Fibroblast of the aortic adventitia (primary cell): ENCODE data around the gene ARHGEF25. TPM values are rescaled to one million over a fixed set of nuclear protein-coding genes. Genes with fewer than 3 reads are reported as not detected.
A peak's percentile ranks its signal among the peaks of the same experiment; 100 is the strongest.
"Not testable (repeated sequence)": the region's sequence is repeated elsewhere in the genome, so short reads cannot be mapped to it uniquely, and the experiment has no call there.

ENCODE experiments used
- DNase-seq: peaks from one replicate; pipeline ENCODE4 v3.0.0-alpha.2; 2010; ENCODE audit warnings: low read depth
- H3K4me3 ChIP-seq: 2 replicates; pipeline ENCODE4 v1.5.1; 2011; ENCODE audit warnings: low read depth, mild to moderate bottlenecking, control low read depth, low read length, moderate library complexity
- total RNA-seq: library from RNA; depleted of rRNA; stranded (reverse); fragments of >200 nt; gene quantifications from 2 replicates; pipeline ENCODE4 v1.2.3, GENCODE V29; 2012; ENCODE audit warnings: low replicate concordance
- TF ChIP-seq, protein P1 (sequence below): IDR thresholded peaks from 2 replicates; pipeline ENCODE4 v1.5.1; 2011; ENCODE audit warnings: mild to moderate bottlenecking, low read length, control low read depth, inconsistent platforms; ENCODE audit not compliant: insufficient read depth

The ARHGEF25 gene
- total RNA-seq, 1 donor = 18.3 TPM

DNA sequence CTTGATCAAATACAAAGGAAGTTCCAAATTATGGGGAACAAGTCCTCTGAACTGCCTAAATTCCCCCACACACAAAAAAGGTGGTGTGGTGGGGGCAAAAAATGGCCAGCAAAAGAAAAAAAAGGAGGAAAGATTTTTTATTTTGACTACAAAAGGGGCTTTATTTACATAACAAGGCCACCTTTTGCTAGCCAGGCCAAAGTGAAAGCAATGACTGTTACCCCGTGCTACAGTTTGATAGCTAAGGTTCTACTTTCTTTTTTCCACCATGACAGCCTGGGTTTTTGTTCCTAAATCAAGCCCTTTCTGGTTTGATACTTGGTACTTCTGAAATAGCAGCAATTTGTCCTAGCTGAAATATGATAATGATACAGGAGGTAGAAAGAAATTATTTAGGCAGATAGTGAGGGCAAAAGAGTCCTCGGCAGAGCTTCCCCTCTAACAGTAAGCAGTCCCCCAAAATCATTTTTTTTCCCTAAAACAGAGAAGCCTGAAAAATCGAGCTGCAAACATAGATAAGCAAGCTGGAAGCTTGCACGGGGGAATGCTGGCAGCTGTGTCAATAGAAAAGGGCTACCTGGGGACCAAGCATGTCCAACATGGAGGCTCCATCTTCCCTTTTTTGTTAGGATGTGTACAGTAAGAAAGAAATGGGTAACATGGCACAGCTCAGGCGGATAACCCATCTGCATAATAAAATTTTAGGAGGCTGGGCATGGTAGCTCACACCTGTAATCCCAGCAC, 30.6 kb downstream of the ARHGEF25 start:
- H3K4me3 ChIP-seq = no peak overlapping the region
- DNase-seq = no peak
- TF ChIP-seq, protein P1, sequence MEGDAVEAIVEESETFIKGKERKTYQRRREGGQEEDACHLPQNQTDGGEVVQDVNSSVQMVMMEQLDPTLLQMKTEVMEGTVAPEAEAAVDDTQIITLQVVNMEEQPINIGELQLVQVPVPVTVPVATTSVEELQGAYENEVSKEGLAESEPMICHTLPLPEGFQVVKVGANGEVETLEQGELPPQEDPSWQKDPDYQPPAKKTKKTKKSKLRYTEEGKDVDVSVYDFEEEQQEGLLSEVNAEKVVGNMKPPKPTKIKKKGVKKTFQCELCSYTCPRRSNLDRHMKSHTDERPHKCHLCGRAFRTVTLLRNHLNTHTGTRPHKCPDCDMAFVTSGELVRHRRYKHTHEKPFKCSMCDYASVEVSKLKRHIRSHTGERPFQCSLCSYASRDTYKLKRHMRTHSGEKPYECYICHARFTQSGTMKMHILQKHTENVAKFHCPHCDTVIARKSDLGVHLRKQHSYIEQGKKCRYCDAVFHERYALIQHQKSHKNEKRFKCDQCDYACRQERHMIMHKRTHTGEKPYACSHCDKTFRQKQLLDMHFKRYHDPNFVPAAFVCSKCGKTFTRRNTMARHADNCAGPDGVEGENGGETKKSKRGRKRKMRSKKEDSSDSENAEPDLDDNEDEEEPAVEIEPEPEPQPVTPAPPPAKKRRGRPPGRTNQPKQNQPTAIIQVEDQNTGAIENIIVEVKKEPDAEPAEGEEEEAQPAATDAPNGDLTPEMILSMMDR = no peak

DNA sequence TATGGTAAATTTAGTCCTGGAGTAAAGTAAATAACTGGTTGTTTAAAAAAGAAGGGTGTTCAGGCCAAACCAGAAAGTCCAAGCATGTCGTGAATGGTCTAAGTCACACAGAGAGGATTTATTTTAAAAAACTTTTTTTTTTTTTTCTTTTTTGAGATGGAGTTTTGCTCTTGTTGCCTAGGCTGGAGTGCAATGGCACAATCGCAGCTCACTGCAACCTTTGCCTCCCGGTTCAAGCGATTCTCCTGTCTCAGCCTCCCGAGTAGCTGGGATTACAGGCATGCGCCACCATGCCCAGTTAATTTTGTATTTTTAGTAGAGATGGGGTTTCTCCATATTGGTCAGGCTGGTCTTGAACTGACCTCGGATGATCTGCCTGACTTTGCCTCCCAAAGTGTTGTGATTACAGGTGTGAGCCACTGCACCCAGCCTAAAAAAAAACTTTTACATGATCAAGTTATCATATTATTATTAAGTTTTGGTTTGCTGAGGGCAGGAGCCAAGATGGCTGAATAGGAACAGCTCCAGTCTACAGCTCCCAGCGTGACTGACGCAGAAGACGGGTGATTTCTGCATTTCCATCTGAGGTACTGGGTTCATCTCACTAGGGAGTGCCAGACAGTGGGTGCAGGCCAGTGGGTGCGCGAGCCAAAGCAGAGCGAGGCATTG, 34.9 kb downstream of the ARHGEF25 start:
- not testable (repeated sequence) for DNase-seq, H3K4me3 ChIP-seq

DNA sequence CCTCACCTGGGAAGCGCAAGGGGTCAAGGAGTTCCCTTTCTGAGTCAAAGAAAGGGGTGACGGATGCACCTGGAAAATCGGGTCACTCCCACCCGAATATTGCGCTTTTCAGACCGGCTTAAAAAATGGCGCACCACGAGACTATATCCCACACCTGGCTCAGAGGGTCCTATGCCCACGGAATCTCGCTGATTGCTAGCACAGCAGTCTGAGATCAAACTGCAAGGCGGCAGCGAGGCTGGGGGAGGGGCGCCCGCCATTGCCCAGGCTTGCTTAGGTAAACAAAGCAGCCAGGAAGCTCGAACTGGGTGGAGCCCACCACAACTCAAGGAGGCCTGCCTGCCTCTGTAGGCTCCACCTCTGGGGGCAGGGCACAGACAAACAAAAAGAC, 35.4 kb downstream of the ARHGEF25 start:
- not testable (repeated sequence) for H3K4me3 ChIP-seq, DNase-seq

DNA sequence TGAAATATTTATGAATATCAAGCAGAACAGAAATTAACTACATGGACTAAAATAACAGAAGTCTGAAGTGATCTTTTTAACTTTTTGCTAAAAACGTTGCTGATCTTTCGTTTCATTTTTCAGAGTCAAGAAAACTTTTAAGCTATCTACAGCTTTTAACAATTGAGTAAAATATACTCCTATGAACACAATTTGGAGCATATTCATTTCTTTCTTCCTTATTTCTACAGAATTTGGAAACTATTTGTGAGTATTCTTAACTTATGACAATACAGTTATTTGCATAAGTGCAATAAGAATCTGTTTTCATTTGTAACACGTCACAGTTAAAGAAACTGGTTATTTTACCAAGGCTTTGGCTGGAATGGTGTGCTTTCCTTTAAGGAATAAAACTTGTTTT, 42.8 kb downstream of the ARHGEF25 start:
- H3K4me3 ChIP-seq = no peak overlapping the region
- DNase-seq = no peak
- TF ChIP-seq, protein P1 = no peak

DNA sequence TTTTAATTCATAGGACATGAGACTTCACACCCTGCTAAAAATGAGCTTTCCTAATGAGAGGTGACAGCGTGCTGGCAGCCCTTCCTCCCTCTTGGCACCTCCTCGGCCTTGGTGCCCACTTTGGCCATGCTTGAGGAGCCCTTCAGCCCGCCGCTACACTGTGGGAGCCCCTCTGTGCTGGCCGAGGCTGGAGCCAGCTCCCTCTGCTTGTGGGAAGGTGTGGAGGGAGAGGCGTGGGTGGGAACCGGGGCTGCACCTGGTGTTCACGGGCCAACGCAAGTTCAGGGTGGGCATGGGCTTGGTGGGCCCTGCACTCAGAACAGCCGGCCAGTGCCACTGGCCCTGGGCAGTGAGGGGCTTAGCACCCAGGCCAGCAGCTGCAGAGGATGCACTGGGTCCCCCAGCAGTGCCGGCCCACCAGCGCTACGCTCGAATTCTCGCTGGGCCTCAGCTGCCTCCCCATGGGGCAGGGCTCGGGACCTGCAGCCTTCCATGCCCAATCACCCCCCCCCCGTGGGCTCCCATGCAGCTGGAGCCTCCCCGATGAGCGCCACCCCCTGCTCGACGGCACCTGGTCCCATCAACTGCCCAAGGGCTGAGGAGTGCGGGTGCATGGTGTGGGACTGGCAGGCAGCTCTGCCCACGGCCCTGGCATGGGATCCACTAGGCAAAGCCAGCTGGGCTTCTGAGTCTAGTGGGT, 44.5 kb downstream of the ARHGEF25 start:
- TF ChIP-seq, protein P1 = no peak
- H3K4me3 ChIP-seq = no peak overlapping the region
- no peak for DNase-seq

DNA sequence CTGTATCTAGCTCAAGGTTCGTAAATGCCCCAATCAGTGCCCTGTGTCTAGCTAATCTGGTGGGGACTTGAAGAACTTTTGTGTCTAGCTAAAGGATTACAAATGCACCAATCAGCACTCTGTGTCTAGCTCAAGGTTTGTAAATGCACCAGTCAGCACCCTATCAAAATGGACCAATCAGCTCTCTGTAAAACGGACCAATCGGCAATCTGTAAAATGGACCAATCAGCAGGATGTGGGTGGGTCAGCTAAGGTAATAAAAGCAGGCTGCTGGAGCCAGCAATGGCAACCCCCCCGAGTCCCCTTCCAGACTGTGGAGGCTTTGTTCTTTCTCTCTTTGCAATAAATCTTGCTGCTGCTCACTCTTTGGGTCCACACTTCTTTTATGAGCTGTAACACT, 45.2 kb downstream of the ARHGEF25 start:
- not testable (repeated sequence) for DNase-seq, H3K4me3 ChIP-seq

DNA sequence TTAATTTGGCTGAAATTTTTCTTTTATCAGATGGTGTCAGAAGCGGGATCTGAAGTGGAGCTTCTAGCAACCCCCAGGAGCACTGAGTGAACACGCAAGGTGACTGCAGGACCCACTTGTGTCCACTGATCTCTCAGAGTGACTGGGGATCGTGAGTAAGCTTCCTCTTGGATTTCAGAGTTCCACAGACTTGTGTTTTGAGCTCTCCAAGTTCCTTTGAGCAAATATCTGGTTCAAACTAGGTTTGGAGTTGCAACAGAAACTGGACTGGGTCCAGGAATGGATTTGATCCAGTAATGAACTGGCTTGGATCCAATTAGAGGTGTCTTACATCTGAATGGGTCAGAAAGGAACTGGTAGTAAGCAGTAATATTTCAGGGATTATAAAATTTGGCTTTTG, 46.5 kb downstream of the ARHGEF25 start:
- TF ChIP-seq, protein P1 = no peak
- no peak overlapping the region for H3K4me3 ChIP-seq
- DNase-seq = peak; percentile 68

DNA sequence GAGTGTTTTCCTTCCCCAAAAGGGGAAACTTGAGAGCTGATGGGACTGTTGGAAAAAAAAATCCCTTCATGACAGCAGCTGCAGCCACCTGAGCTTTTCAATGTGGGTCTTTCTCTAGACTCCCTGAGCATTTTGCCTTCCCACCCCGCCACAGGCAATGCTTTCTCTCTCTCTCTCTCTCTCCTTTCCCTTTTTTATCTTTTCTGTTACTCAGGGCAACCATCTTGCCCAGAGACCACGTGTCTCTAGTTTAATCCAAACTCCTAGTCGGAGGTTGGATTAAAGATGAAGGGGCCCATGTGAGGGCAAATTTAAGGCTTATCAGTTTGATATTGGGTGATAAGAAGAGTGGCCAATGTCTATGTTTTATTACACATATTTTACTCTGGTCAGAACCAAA, 47.7 kb downstream of the ARHGEF25 start:
- TF ChIP-seq, protein P1 = no peak
- no peak overlapping the region for H3K4me3 ChIP-seq

More for the DNA sequence above, 47.7 kb downstream of the ARHGEF25 start:
- no peak for DNase-seq
